Neural crest cell (in vitro differentiated cells): ENCODE data around the gene EFCAB14. TPM values are rescaled to one million over a fixed set of nuclear protein-coding genes. Genes with fewer than 3 reads are reported as not detected.

ENCODE experiments used
- DNase-seq: peaks from one replicate; pipeline ENCODE4 v3.0.0; 2021; ENCODE audit warnings: low read depth, mixed read lengths, low spot score
- H3K27ac Mint-ChIP-seq: one replicate; pipeline ENCODE4 v1.8.0; 2021; ENCODE audit warnings: mild to moderate bottlenecking, mixed read lengths; ENCODE audit not compliant: unreplicated experiment
- H3K27me3 Mint-ChIP-seq: 2 replicates; pipeline ENCODE4 v1.8.0; 2021; ENCODE audit warnings: low read depth, mild to moderate bottlenecking, mixed read lengths
- H3K36me3 Mint-ChIP-seq: 2 replicates; pipeline ENCODE4 v1.8.0; 2021; ENCODE audit warnings: low read depth, mild to moderate bottlenecking, mixed read lengths
- H3K4me1 Mint-ChIP-seq: 2 replicates; pipeline ENCODE4 v1.8.0; 2021; ENCODE audit warnings: mixed read lengths
- H3K4me3 Mint-ChIP-seq: one replicate; pipeline ENCODE4 v1.8.0; 2021; ENCODE audit warnings: mild to moderate bottlenecking, mixed read lengths
- H3K9me3 Mint-ChIP-seq: 2 replicates; pipeline ENCODE4 v1.8.0; 2021; ENCODE audit warnings: mixed read lengths
- total RNA-seq: library from RNA; stranded (reverse); gene quantifications from 2 replicates; pipeline ENCODE4 v1.2.1, GENCODE V29; 2021
- TF ChIP-seq, protein P1 (sequence below): fragments of 200-600 bp; sonication (generic); conservative IDR thresholded peaks from 2 replicates; pipeline ENCODE4 v1.5.0; 2021; ENCODE audit warnings: antibody characterized with exemption, mild to moderate bottlenecking

EFCAB14 gene
- total RNA-seq, 1 donor from 2014 or later: 33.1 TPM

DNA sequence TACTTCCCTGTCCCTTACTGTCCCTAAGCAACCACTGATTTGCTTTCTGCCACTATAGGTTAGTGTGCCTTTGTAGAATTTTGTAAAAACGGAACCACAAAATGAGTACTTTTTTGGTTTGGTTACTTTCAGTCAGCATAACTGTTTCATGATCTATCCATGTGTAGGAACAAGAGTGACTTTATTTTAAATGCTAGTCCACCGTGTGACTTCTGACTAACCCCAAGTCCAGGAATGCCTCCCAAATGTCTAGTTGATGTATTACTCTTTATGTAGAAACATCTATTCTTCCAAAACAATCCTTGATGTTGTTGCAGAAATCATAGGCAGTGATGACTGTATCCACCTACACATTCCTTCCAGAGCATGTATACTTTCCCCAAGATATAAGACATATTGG lies 72.1 kb downstream of the EFCAB14 start:
- no peaks in the 10 kb centered on the region for H3K4me1 Mint-ChIP-seq
- TF ChIP-seq, protein P1, sequence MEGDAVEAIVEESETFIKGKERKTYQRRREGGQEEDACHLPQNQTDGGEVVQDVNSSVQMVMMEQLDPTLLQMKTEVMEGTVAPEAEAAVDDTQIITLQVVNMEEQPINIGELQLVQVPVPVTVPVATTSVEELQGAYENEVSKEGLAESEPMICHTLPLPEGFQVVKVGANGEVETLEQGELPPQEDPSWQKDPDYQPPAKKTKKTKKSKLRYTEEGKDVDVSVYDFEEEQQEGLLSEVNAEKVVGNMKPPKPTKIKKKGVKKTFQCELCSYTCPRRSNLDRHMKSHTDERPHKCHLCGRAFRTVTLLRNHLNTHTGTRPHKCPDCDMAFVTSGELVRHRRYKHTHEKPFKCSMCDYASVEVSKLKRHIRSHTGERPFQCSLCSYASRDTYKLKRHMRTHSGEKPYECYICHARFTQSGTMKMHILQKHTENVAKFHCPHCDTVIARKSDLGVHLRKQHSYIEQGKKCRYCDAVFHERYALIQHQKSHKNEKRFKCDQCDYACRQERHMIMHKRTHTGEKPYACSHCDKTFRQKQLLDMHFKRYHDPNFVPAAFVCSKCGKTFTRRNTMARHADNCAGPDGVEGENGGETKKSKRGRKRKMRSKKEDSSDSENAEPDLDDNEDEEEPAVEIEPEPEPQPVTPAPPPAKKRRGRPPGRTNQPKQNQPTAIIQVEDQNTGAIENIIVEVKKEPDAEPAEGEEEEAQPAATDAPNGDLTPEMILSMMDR: no peak
- H3K27me3 Mint-ChIP-seq: no peaks in the 10 kb centered on the region
- no peak overlapping the region for H3K4me3 Mint-ChIP-seq
- H3K36me3 Mint-ChIP-seq: peaks cover 37% of the 10 kb centered on the region
- peaks cover 10% of the 10 kb centered on the region for H3K9me3 Mint-ChIP-seq
- no peak for DNase-seq
- H3K27ac Mint-ChIP-seq: no peak overlapping the region

DNA sequence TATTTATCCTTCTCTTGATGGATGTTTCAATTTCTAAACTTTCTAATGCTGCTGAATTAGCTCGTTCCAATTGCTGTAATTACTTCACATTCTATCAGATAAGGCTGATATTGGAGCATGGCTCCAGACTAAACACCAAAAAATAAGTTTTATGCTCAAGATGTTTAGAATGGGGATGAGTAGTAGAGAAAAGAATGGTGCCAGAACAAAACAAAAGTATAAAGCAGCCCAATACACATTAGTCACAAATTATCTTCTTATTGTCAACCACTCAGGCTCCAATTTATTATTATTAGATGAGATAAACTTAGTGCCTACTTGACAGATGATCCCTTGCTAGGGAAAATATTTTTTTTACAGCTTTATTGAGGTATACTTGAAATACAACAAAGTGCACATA lies 72.6 kb downstream of the EFCAB14 start:
- DNase-seq: no peak
- Mint-ChIP-seq H3K4me1 (no peaks in the 10 kb centered on the region), H3K27me3 (no peaks in the 10 kb centered on the region), H3K9me3 (peaks cover 10% of the 10 kb centered on the region), H3K4me3 (no peak overlapping the region), H3K27ac (no peak overlapping the region), H3K36me3 (peaks cover 36% of the 10 kb centered on the region)
- TF ChIP-seq, protein P1: no peak

DNA sequence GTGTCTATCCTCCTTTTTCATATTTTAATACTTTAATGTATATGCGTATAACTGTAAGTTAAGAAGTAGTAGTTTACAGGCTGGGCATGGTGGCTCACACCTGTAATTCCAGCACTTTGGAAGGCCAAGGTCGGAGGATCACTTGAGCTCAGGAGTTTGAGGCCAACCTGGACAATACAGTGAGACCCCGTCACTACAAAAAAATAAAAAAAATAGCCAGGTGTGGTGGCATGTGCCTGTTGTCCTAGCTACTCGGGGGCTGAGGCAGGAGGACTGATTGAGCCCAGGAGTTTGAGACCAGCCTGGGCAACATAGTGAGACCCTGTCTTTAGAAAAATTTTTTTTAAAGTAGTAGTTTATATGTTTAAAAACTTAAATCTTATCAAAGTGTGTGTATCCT lies 73.1 kb downstream of the EFCAB14 start:
- no peaks in the 10 kb centered on the region for H3K4me1 Mint-ChIP-seq
- peaks cover 36% of the 10 kb centered on the region for H3K36me3 Mint-ChIP-seq
- H3K9me3 Mint-ChIP-seq: peaks cover 10% of the 10 kb centered on the region
- H3K27ac Mint-ChIP-seq: no peak overlapping the region
- no peak for DNase-seq
- no peaks in the 10 kb centered on the region for H3K27me3 Mint-ChIP-seq
- no peak overlapping the region for H3K4me3 Mint-ChIP-seq
- TF ChIP-seq, protein P1: no peak

DNA sequence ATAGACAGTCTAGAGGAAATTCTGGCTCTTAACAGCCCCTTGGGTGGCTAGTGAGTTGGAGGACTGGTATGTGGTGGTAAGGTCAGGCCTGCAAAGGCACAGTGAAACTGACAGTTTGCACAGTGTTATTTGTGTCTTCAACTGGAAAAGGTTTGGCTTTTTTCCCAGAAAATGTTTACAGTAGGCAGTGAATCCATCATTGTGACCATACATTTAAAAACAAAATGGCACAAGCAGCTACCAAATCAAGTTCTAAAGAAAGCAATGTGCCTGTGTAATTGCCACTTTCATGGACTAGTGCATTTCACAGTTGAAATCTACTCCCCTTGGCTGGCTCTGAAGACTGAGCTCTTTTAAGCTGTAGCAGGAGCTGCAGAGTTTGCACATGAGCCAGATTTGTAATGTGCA lies 75.5 kb downstream of the EFCAB14 start:
- H3K4me1 Mint-ChIP-seq: no peaks in the 10 kb centered on the region
- H3K27me3 Mint-ChIP-seq: no peaks in the 10 kb centered on the region
- TF ChIP-seq, protein P1: no peak
- H3K36me3 Mint-ChIP-seq: peaks cover 18% of the 10 kb centered on the region
- H3K9me3 Mint-ChIP-seq: peaks cover 3% of the 10 kb centered on the region
- no peak for DNase-seq
- H3K27ac Mint-ChIP-seq: no peak overlapping the region
- H3K4me3 Mint-ChIP-seq: no peak overlapping the region

DNA sequence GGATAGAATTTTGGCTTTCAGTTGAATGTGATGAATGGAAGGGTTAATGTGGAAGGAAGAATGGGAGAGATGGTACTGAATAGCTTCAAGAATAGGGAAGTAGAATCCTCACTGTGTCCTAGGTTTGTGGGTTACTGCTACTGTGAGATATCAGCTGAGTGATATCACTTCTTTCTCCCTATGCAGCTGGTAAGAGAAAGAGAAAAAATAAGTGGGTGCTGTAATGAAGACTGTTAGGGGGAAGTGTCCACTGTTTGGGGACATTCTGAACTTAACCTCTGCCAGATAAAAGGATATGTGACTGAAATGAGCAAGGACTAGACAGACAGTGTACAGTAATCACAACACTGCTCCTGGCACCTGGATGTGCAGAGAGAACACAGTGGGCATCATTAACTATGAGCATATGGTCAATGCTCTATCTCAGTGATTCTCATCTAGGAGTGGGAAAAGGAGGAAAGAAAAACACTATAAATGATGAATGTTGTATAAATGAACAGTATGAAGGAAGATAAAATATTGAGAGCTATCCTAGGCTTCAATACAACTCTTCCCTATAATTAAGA lies 76.7 kb downstream of the EFCAB14 start:
- H3K27ac Mint-ChIP-seq: no peak overlapping the region
- peaks cover 13% of the 10 kb centered on the region for H3K36me3 Mint-ChIP-seq
- TF ChIP-seq, protein P1: no peak
- no peaks in the 10 kb centered on the region for H3K9me3 Mint-ChIP-seq
- no peak overlapping the region for H3K4me3 Mint-ChIP-seq
- no peaks in the 10 kb centered on the region for H3K27me3 Mint-ChIP-seq
- DNase-seq: no peak
- no peaks in the 10 kb centered on the region for H3K4me1 Mint-ChIP-seq

DNA sequence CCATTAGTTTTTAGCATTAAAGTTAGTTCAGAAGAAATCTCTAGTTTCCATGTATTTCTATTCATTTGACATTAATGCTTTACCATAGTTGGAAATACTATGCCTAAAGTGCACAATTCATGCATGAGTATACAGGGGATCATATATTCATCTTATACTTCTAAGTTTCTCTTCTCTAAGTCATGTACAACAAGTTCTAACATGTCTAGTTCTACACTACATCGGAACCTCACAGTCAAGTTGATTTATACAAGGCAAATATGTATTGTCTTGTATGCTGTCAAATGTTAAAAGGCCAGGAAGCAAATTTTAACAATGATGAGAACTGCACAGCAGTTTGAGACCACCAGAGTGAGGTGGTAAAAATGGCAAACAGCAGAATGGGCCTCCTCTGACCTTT lies 79.4 kb downstream of the EFCAB14 start:
- H3K27ac Mint-ChIP-seq: no peak overlapping the region
- no peaks in the 10 kb centered on the region for H3K9me3 Mint-ChIP-seq
- H3K4me3 Mint-ChIP-seq: no peak overlapping the region
- H3K27me3 Mint-ChIP-seq: no peaks in the 10 kb centered on the region
- H3K36me3 Mint-ChIP-seq: peaks cover 8% of the 10 kb centered on the region
- H3K4me1 Mint-ChIP-seq: no peaks in the 10 kb centered on the region
- TF ChIP-seq, protein P1: no peak
- DNase-seq: no peak
